Measurements from ENCODE around the gene IFIT2. TPM values are rescaled to one million over a fixed set of nuclear protein-coding genes. Genes with fewer than 3 reads are reported as not detected.
"Not testable (repeated sequence)": the region's sequence is repeated elsewhere in the genome, so short reads cannot be mapped to it uniquely, and the experiment has no call there.

IFIT2 gene
- total RNA-seq, 8 experiments from 2014 or later: 0.29 to 117 (median 7.7) TPM

- ATAC-seq (replicated peaks in 6 of 8); in situ Hi-C loops (cut with MboI; ENCODE audit: low pct_unique_long_range_greater_than_20kb in 2 of 9, low sequenced_read_pairs in 9 of 9, unreplicated experiment in 9 of 9): not testable (repeated sequence)
- peaks cover 8 to 12% of the 10 kb centered on the region in 2 donors for H3K4me1 ChIP-seq (replicated peaks in 1 of 2)
Observed at GRCh38 chr10:89325081-89325480, 23.2 kb downstream of the IFIT2 start.

GRCh38 chr10:89325856-89326255 lies 24.0 kb downstream of the IFIT2 start:
- H3K27ac ChIP-seq; in situ Hi-C loops (cut with MboI; ENCODE audit: low pct_unique_long_range_greater_than_20kb in 2 of 9, low sequenced_read_pairs in 9 of 9, unreplicated experiment in 9 of 9); H3K4me3 ChIP-seq; ATAC-seq (replicated peaks in 6 of 8): not testable (repeated sequence)
- H3K4me1 ChIP-seq (replicated peaks in 1 of 2): peaks cover 8 to 12% of the 10 kb centered on the region in 2 donors
- WGBS, 10 experiments: 0 to 100% (median 75%) methylated on average over 1 to 2 of the region's 2 CpGs; no CpG with 5 or more reads in 1 of the 10 experiments

More at GRCh38 chr10:89325081-89325480, 23.2 kb downstream of the IFIT2 start:
- H3K4me3 ChIP-seq, H3K27ac ChIP-seq: not testable (repeated sequence)

DNA sequence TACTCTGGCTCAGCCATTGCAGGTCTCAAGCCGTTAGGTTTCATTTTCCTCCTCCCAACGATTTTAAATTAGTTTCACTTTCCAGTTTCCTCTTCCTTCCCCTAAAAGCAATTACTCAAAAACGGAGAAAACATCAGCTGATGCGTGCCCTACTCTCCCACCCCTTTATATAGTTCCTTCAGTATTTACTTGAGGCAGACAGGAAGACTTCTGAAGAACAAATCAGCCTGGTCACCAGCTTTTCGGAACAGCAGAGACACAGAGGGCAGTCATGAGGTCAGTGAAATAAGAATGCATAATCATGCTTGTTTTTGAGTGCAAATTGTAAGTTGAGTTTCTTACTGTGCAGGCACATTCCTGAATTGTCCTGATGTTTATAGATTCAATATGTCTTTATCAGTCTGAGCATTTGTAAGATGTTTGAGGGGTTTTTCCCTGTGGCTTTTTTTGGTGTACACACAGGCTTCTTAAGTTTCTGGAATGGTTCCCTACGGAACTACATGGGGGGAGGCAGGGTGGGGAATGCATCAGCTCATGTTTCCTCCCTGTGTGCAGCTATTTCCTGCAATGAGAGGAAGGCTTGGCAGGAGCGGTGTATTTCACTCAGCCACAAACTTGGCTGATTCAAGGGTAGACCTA lies 26.1 kb downstream of the IFIT2 start, which contains the start of gene IFIT3:
IFIT3 (plus strand) TSS at position 195 of the 639 bp plus-strand sequence; CDS start at position 272, 77 bp downstream.
- H3K27ac ChIP-seq: peak within 1 kb of the TSS in 1 of 2 donors; percentile 48
- peak within 1 kb of the TSS in 3 of 5 donors; percentile 3 to 16 (median 13) for H3K4me3 ChIP-seq
- peaks cover 12 to 14% of the 10 kb centered on the region in 2 donors for H3K4me1 ChIP-seq (replicated peaks in 1 of 2)
- in situ Hi-C loops (cut with MboI; ENCODE audit: low pct_unique_long_range_greater_than_20kb in 2 of 9, low sequenced_read_pairs in 9 of 9, unreplicated experiment in 9 of 9): no loop called here
- ATAC-seq (replicated peaks in 6 of 8): peak; percentile 74 to 92 (median 82)
- 0 to 66% (median 15%) methylated on average over 1 to 7 of the region's 7 CpGs for WGBS, 10 experiments

DNA sequence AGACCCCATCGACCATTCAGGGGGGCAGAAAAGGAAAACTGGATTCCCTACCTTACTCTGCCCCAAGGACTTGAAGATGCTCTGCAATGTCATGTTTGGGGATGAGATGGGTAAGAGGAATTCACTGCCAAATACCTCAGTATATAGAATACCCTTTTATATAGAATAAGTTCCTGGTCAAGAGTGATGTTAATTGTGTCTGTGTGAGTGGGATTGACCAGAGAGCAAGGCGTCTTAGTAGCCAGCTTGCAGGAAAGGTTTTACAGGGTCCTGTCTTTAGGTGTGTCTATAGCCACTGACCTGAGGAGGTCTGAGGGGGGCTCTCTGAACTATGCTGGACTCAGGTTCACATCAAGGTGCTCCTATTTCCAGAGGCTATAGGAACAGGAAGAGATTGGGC lies 27.3 kb downstream of the IFIT2 start:
- WGBS, 10 experiments: 92 to 100% (median 100%) methylated on average over 1 to 2 of the region's 2 CpGs; no CpG with 5 or more reads in 7 of the 10 experiments
- Histone ChIP-seq H3K27ac (no peak overlapping the region), H3K4me1 (replicated peaks in 1 of 2) (peaks cover 12 to 21% of the 10 kb centered on the region in 2 donors), H3K4me3 (no peak overlapping the region)
- ATAC-seq (replicated peaks in 6 of 8): no peak
- in situ Hi-C loops (cut with MboI; ENCODE audit: low pct_unique_long_range_greater_than_20kb in 2 of 9, low sequenced_read_pairs in 9 of 9, unreplicated experiment in 9 of 9): no loop called here

DNA sequence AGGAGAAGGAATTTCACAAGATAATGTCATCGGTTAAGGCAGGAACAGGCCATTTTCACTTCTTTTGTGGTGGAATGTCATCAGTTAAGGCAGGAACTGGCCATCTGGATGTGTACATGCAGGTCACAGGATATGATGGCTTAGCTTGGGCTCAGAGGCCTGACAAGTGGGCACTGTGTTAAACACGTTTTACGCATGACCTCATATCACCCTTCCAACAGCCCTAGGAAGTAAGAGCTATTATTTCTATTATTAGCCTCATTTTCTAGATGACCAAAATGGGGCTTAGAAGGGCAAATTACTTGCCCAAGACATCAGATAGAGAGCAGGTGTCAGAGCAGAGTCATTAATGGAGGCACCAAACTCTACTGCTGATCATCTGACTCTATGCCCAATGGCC lies 28.2 kb downstream of the IFIT2 start:
- peaks cover 12 to 21% of the 10 kb centered on the region in 2 donors for H3K4me1 ChIP-seq (replicated peaks in 1 of 2)
- H3K27ac ChIP-seq; H3K4me3 ChIP-seq; in situ Hi-C loops (cut with MboI; ENCODE audit: low pct_unique_long_range_greater_than_20kb in 2 of 9, low sequenced_read_pairs in 9 of 9, unreplicated experiment in 9 of 9): not testable (repeated sequence)
- 100% methylated on average over 1 of the region's 3 CpGs; no CpG with 5 or more reads in 9 of the 10 experiments for WGBS, 10 experiments
- ATAC-seq (replicated peaks in 6 of 8): peak in 2 of 8 experiments; percentile 19 to 22

GRCh38 chr10:89330537-89331212 lies 28.8 kb downstream of the IFIT2 start:
- no peak overlapping the region for H3K4me3 ChIP-seq
- no peak overlapping the region for H3K27ac ChIP-seq
- peaks cover 12 to 21% of the 10 kb centered on the region in 2 donors for H3K4me1 ChIP-seq (replicated peaks in 1 of 2)
- in situ Hi-C loops (cut with MboI; ENCODE audit: low pct_unique_long_range_greater_than_20kb in 2 of 9, low sequenced_read_pairs in 9 of 9, unreplicated experiment in 9 of 9): no loop called here
- no peak for ATAC-seq (replicated peaks in 6 of 8)

GRCh38 chr10:89331487-89332122 lies 29.8 kb downstream of the IFIT2 start:
- 47 to 100% (median 89%) methylated on average over 1 to 13 of the region's 14 CpGs; no CpG with 5 or more reads in 1 of the 10 experiments for WGBS, 10 experiments
- in situ Hi-C loops (cut with MboI; ENCODE audit: low pct_unique_long_range_greater_than_20kb in 2 of 9, low sequenced_read_pairs in 9 of 9, unreplicated experiment in 9 of 9); H3K27ac ChIP-seq; H3K4me3 ChIP-seq; ATAC-seq (replicated peaks in 6 of 8): not testable (repeated sequence)
- peaks cover 12 to 21% of the 10 kb centered on the region in 2 donors for H3K4me1 ChIP-seq (replicated peaks in 1 of 2)

DNA sequence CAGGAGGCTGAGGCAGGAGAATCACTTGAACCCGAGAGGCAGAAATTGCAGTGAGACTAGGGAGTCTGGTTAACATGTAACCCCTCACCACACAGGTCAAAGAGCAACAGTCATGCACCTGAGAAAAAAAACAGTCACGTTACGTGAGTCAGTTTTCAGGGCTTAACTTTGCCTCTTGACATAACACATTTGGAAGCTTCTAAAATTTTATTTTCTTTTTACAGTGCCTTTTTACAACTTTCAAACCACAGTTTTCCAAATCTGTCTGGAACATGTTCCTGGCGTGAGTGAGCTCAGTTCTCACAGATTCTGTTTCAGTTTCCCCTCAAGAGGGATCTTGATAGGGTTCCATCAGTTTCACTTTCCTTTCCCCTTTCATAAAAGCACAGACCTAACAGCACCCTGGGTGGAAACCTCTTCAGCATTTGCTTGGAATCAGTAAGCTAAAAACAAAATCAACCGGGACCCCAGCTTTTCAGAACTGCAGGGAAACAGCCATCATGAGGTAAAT lies 30.3 kb downstream of the IFIT2 start:
- in situ Hi-C loops (cut with MboI; ENCODE audit: low pct_unique_long_range_greater_than_20kb in 2 of 9, low sequenced_read_pairs in 9 of 9, unreplicated experiment in 9 of 9): no loop called here
- WGBS, 10 experiments: 0 to 100% (median 73%) methylated on average over 1 to 5 of the region's 5 CpGs
- no peak overlapping the region for H3K27ac ChIP-seq
- H3K4me1 ChIP-seq (replicated peaks in 1 of 2): peaks cover 12 to 21% of the 10 kb centered on the region in 2 donors
- H3K4me3 ChIP-seq: no peak overlapping the region
- ATAC-seq (replicated peaks in 6 of 8): peak in 3 of 8 experiments; percentile 5 to 23 (median 7)

- Histone ChIP-seq H3K4me1 (replicated peaks in 1 of 2) (peaks cover 0 to 13% of the 10 kb centered on the region in 2 donors), H3K27ac (no peak overlapping the region), H3K4me3 (no peak overlapping the region)
- WGBS, 10 experiments: 43 to 100% (median 94%) methylated on average over 1 to 3 of the region's 3 CpGs; no CpG with 5 or more reads in 1 of the 10 experiments
- ATAC-seq (replicated peaks in 6 of 8): no peak
- in situ Hi-C loops (cut with MboI; ENCODE audit: low pct_unique_long_range_greater_than_20kb in 2 of 9, low sequenced_read_pairs in 9 of 9, unreplicated experiment in 9 of 9): no loop called here
Observed at GRCh38 chr10:89335226-89335625, 33.4 kb downstream of the IFIT2 start.

DNA sequence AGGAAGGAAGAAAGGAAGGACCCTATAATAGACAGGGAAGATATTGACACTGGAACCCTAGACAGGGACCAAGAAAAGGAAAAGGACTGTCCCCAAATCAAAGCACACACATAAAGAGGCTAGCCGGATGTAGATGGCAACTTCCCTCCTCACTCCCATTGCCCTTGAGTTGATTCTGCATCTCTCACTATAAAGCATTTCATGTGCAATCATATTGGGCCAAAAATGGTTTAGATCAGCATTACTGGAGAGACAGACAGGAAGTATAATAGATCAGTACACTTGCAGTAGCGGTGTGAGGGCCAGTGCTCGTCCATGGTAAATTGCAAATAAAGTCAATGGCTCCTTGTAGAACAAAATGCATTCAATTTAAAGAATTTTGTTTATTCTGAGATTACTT lies 34.4 kb downstream of the IFIT2 start:
- in situ Hi-C loops (cut with MboI; ENCODE audit: low pct_unique_long_range_greater_than_20kb in 2 of 9, low sequenced_read_pairs in 9 of 9, unreplicated experiment in 9 of 9): no loop called here
- Histone ChIP-seq H3K4me1 (replicated peaks in 1 of 2) (peaks cover 0 to 13% of the 10 kb centered on the region in 2 donors), H3K27ac (no peak overlapping the region), H3K4me3 (no peak overlapping the region)
- no peak for ATAC-seq (replicated peaks in 6 of 8)
- WGBS, 10 experiments: 77 to 100% (median 98%) methylated on average over 1 to 3 of the region's 3 CpGs; no CpG with 5 or more reads in 2 of the 10 experiments

- ATAC-seq (replicated peaks in 6 of 8): peak in 2 of 8 experiments; percentile 6 to 22
Observed at GRCh38 chr10:89337484-89337883, 35.6 kb downstream of the IFIT2 start.

DNA sequence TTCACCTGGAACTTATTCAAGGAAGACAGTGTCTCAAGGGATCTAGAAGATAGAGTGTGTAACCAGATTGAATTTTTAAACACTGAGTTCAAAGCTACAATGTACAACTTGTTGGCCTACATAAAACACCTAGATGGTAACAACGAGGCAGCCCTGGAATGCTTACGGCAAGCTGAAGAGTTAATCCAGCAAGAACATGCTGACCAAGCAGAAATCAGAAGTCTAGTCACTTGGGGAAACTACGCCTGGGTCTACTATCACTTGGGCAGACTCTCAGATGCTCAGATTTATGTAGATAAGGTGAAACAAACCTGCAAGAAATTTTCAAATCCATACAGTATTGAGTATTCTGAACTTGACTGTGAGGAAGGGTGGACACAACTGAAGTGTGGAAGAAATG lies 36.9 kb downstream of the IFIT2 start:
- Histone ChIP-seq H3K4me3 (no peak overlapping the region), H3K27ac (no peak overlapping the region), H3K4me1 (replicated peaks in 1 of 2) (peaks cover 2 to 14% of the 10 kb centered on the region in 2 donors)
- ATAC-seq (replicated peaks in 6 of 8): no peak
- in situ Hi-C loops (cut with MboI; ENCODE audit: low pct_unique_long_range_greater_than_20kb in 2 of 9, low sequenced_read_pairs in 9 of 9, unreplicated experiment in 9 of 9): no loop called here
- WGBS, 10 experiments: 80 to 100% (median 98%) methylated on average over 1 to 3 of the region's 3 CpGs; no CpG with 5 or more reads in 2 of the 10 experiments

More at GRCh38 chr10:89337484-89337883, 35.6 kb downstream of the IFIT2 start:
- no peak overlapping the region for H3K4me3 ChIP-seq
- in situ Hi-C loops (cut with MboI; ENCODE audit: low pct_unique_long_range_greater_than_20kb in 2 of 9, low sequenced_read_pairs in 9 of 9, unreplicated experiment in 9 of 9): no loop called here
- WGBS, 10 experiments: 74 to 100% (median 91%) methylated on average over 2 to 5 of the region's 6 CpGs; no CpG with 5 or more reads in 1 of the 10 experiments
- H3K4me1 ChIP-seq (replicated peaks in 1 of 2): peaks cover 0 to 14% of the 10 kb centered on the region in 2 donors
- H3K27ac ChIP-seq: no peak overlapping the region

DNA sequence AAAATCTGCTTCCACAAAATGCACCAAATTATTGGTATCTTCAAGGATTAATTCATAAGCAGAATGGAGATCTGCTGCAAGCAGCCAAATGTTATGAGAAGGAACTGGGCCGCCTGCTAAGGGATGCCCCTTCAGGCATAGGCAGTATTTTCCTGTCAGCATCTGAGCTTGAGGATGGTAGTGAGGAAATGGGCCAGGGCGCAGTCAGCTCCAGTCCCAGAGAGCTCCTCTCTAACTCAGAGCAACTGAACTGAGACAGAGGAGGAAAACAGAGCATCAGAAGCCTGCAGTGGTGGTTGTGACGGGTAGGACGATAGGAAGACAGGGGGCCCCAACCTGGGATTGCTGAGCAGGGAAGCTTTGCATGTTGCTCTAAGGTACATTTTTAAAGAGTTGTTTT lies 38.0 kb downstream of the IFIT2 start:
- 81 to 100% (median 100%) methylated on average over 1 to 3 of the region's 4 CpGs; no CpG with 5 or more reads in 4 of the 10 experiments for WGBS, 10 experiments
- Histone ChIP-seq H3K4me3 (no peak overlapping the region), H3K4me1 (replicated peaks in 1 of 2) (peaks cover 2 to 14% of the 10 kb centered on the region in 2 donors), H3K27ac (no peak overlapping the region)
- ATAC-seq (replicated peaks in 6 of 8): no peak
- in situ Hi-C loops (cut with MboI; ENCODE audit: low pct_unique_long_range_greater_than_20kb in 2 of 9, low sequenced_read_pairs in 9 of 9, unreplicated experiment in 9 of 9): no loop called here

Measured in motor neuron (in vitro differentiated cells).